ENCODE measurements around the gene TTC12.

- TF ChIP-seq CTCF (IDR thresholded peaks at IDR 0.05; ENCODE audit: control extremely low read depth in 1 of 3, insufficient read depth in 1 of 3, low read depth in 1 of 3, low read length in 3 of 3) (no peak), MAX (IDR thresholded peaks at IDR 0.05) (no peak), NRF1 (IDR thresholded peaks at IDR 0.05; ENCODE audit: low read depth, low read length) (no peak), POLR2A (IDR thresholded peaks at IDR 0.05; ENCODE audit: control extremely low read depth in 1 of 2, low read depth in 2 of 2, low read length in 2 of 2) (no peak), JUND (IDR thresholded peaks at IDR 0.05; ENCODE audit: low read length) (no peak), E2F6 (IDR thresholded peaks at IDR 0.05) (no peak), POLR2AphosphoS5 (IDR thresholded peaks at IDR 0.05; ENCODE audit: low read depth, low read length) (no peak), USF2 (IDR thresholded peaks at IDR 0.05; ENCODE audit: low read length) (no peak), CHD2 (IDR thresholded peaks at IDR 0.05; ENCODE audit: low read length) (no peak), TCF12 (IDR thresholded peaks at IDR 0.05; ENCODE audit: low read depth, low read length) (no peak)
Measured at GRCh38 chr11:113376156-113376555, 61.8 kb downstream of the TTC12 start.
